Activated naive CD4-positive, alpha-beta T cell treated with anti-CD3 and anti-CD28 coated beads for 36 hours (primary cell): ENCODE data around the gene EFNA3. TPM values are rescaled to one million over a fixed set of nuclear protein-coding genes. Genes with fewer than 3 reads are reported as not detected.
A peak's percentile ranks its signal among the peaks of the same experiment; 100 is the strongest.

Experiments
- CTCF ChIA-PET: fragments of 350-600 bp; sonication (Branson Sonifier 250); formaldehyde crosslinking; loops from one replicate; lab custom pipeline; 2021; ENCODE audit warnings: antibody characterized with exemption; lab: Charles Lee
- DNase-seq: peaks from one replicate; pipeline ENCODE4 v3.0.0-alpha.2; 2020
- H3K27ac Mint-ChIP-seq: one replicate; pipeline ENCODE4 v1.8.0; 2021; ENCODE audit warnings: mild to moderate bottlenecking, mixed read lengths
- H3K27me3 Mint-ChIP-seq: one replicate; pipeline ENCODE4 v1.8.0; 2021; ENCODE audit warnings: low read depth, mixed read lengths
- H3K36me3 Mint-ChIP-seq: one replicate; pipeline ENCODE4 v1.8.0; 2021; ENCODE audit warnings: low read depth, mixed read lengths
- H3K4me1 Mint-ChIP-seq: one replicate; pipeline ENCODE4 v1.8.0; 2021; ENCODE audit warnings: low read depth, mixed read lengths
- H3K4me3 Mint-ChIP-seq: one replicate; pipeline ENCODE4 v1.8.0; 2021; ENCODE audit warnings: mild to moderate bottlenecking, moderate library complexity, mixed read lengths
- H3K9me3 Mint-ChIP-seq: one replicate; pipeline ENCODE4 v1.8.0; 2021; ENCODE audit warnings: mixed read lengths
- intact Hi-C: fragments of 100-400 bp; cut with micrococcal nuclease; formaldehyde crosslinking; loops from one replicate; pipeline ENCODE4 v1.15.1; 2023
- total RNA-seq, 2 experiments: library from RNA; stranded (reverse); gene quantifications; one replicate each; pipeline ENCODE4 v1.2.3, GENCODE V29; 2021

The EFNA3 gene
- total RNA-seq, 2 experiments from 2014 or later = 1.3 to 2.5 TPM

DNA sequence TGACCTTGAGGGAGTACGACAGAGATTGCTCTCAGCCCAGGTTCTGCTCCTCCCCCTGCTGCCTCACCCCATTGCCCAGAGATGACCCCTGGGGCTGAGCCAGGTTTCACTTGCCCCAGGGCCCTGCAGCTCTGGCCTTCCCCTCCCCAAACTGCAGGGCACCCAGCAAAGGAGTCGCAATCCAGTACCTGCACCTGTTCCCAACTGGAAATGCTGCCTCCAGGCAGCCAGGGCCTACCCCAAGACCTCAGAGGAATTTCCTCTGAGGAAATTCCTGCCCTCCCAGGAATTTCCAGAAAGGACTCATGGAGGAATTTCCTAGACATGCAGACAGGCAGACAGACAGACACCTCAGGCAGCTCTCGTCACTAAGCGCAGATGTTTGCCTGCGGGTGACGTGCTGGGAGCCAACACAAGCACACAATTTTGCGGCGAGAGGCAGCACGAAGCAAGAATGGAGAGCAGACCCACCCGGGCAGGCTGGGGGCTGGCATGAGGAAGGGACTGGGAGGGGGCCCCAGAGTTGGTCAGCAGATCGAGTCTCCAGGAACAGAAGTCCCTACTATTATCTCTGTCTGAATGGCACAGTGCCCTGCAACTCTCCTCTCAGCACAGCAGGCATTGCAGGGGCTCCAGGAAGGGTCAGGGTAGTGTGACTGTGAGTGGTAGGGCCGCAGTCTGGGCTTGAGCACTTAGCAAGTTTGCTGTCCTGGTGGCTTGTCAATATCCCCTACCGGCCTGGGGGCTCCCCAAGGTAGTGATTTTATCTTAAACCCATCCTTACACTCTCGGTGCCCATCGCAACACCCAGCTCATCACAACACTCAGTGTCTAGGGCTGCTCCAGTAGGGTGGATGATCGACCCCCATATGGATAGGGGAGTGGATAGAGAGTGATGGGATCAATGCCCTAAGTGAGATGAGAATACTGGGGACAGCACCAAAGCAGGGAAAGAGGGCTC is 46.1 kb downstream of the EFNA3 start:
- CTCF ChIA-PET = interaction anchor here (1.7 to 3.7 kb wide), 2 partner anchors 34 to 72 kb away, joined by 3 to 12 read pairs; no protein-coding TSS in a partner anchor
- Mint-ChIP-seq H3K27me3 (peaks cover 15% of the 10 kb centered on the region), H3K4me1 (peaks cover 27% of the 10 kb centered on the region), H3K36me3 (no peaks in the 10 kb centered on the region), H3K4me3 (no peak overlapping the region), H3K27ac (no peak overlapping the region), H3K9me3 (no peaks in the 10 kb centered on the region)
- intact Hi-C loops = no loop called here
- DNase-seq = no peak

DNA sequence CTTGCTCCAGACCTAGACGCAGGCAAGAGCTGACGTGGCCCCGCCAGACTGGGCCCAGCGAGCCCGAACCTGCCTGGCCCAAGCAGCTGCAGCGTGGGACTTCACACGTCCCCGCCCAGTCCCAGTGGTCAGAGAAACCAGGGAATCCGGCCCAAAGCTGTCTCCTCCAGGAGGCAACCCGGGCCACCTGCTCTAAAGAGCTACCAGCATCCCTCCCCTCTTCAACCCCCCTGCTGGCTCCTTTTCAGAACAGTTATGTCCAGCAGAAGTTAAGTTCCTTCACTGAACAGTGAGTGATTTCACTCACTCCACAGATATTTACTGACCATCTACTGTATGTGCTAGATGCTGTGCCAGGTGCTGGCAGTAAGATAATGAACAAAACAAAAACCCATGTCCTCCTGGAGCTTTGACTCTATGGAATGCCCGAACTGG is 46.9 kb downstream of the EFNA3 start:
- peaks cover 15% of the 10 kb centered on the region for H3K27me3 Mint-ChIP-seq
- H3K27ac Mint-ChIP-seq = no peak overlapping the region
- no peaks in the 10 kb centered on the region for H3K9me3 Mint-ChIP-seq
- CTCF ChIA-PET = interaction anchor here (0.9 to 1.7 kb wide), 2 partner anchors 40 to 73 kb away, joined by 3 read pairs; no protein-coding TSS in a partner anchor
- intact Hi-C loops = no loop called here
- no peak overlapping the region for H3K4me3 Mint-ChIP-seq
- no peaks in the 10 kb centered on the region for H3K36me3 Mint-ChIP-seq
- no peak for DNase-seq
- H3K4me1 Mint-ChIP-seq = peaks cover 27% of the 10 kb centered on the region

DNA sequence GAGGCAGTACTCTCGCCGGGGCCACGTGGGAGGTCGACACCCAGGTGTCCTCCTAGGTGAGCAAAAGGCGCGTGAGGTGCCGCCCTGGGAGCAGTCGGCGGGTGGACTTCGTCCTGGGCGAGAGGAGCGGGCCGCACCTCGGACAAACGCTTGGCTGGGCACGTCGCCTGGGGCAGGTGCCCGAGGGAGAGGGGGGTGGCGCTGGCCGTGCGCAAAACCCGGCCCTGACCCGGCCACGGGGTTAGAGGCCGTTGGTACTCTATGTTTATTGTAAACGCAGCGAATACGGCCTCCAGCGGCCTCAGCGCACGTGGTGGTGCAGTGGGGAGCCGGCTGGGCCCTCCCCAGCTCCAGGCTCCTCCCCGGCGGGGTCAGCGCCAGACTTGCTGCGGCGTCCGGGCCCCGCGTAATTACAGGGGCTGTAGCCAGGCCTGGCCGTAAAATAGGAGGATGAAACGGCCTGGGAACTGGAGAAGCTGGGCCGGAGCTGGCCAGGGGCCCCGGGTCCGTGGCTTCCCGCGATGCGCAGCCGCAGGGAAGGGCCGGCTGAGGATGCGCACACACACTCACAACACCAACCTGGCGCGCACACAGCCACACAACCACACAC is 47.4 kb downstream of the EFNA3 start:
- Mint-ChIP-seq H3K27ac (no peak overlapping the region), H3K9me3 (no peaks in the 10 kb centered on the region), H3K4me3 (no peak overlapping the region), H3K27me3 (peaks cover 15% of the 10 kb centered on the region), H3K4me1 (peaks cover 27% of the 10 kb centered on the region), H3K36me3 (no peaks in the 10 kb centered on the region)
- DNase-seq = no peak
- CTCF ChIA-PET = interaction anchor here (0.9 to 1.7 kb wide), 4 partner anchors 9 to 73 kb away, joined by 3 to 4 read pairs (median 3); partner anchors contain the start of gene KRTCAP2
- intact Hi-C loops = loop anchor here (2.0 kb wide), 1 partner anchor 31 kb away; no protein-coding TSS in a partner anchor

DNA sequence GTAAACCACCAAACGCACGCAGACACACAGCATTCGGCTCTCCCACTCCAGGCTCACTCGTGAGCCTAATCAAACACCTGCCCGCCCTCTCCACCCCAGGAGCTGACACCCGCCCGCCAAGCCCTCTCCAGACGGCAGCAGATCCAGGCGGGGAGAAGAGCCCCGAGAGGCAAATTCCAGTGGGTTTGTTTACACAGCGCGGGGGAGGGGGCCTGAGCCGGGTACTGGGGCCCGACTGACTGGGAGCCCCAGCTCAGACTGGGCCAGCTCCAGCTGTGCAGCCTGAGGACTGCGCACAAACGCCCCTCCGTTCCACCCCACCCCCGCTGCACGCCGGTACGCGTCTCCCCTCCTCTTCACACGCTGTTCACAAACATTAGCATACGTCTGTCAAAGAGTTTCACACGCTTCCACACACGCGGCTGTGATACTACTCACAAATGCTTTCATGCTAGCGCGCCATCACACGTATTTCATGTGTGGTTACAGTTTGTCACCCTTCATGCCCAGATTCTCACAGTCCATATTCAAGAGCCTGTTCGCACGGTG is 48.0 kb downstream of the EFNA3 start:
- Mint-ChIP-seq H3K4me1 (peaks cover 27% of the 10 kb centered on the region), H3K9me3 (no peaks in the 10 kb centered on the region), H3K27me3 (peaks cover 15% of the 10 kb centered on the region), H3K36me3 (no peaks in the 10 kb centered on the region), H3K4me3 (peak overlapping the region; percentile 71), H3K27ac (no peak overlapping the region)
- intact Hi-C loops = loop anchor here (1.0 to 2.0 kb wide), 2 partner anchors 9 to 32 kb away; partner anchors contain the start of gene SLC50A1
- CTCF ChIA-PET = interaction anchor here (0.9 to 1.7 kb wide), 4 partner anchors 9 to 74 kb away, joined by 3 to 4 read pairs (median 3); partner anchors contain the start of gene KRTCAP2
- DNase-seq = peak; percentile 66

DNA sequence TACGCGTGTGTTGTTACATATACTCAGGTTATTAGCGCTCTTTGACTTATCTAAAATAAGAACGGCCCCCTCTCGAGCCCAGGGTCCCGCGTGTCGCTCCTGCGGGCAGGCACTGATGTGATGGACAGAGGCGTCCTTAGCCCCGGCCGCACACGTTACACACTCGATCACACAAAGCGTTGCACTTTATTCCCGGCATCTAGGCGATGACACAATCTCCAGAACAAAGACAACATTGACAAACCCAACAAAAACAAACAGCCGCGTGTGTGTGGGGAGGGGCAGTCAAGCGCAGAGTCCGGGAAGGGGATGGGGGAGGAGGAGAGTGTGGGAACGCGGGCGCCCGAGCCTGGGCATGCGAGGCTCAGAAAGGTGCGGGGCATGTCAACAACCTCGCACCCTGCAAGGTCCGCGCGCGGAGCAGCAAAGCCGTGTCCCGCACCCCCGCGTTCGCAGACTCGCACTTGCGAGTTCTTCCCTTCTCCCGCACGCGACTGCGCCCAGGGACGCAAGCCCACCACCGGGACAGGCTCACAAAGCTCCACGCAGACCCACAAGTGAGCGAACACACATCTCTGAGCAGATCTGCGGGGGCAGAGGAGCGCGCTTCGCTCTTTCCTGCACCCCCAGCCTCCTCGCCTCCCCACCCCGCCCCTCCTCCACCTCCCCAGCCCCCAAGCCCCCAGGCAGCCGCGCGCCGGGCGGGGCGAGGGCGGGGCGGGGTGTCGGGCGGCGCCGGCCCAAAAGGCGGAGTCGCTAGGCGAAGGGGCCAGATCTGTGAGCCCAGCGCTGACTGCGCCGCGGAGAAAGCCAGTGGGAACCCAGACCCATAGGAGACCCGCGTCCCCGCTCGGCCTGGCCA is 48.7 kb downstream of the EFNA3 start, which contains the start of gene EFNA1:
EFNA1 (plus strand) TSS at position 772 of the 862 bp plus-strand sequence. CDS start 102 bp downstream, outside the sequence.
- CTCF ChIA-PET = interaction anchor here (0.5 to 1.5 kb wide), 4 partner anchors 10 to 45 kb away, joined by 3 to 4 read pairs (median 4); partner anchors contain the start of gene KRTCAP2
- peak; percentile 43 for DNase-seq
- Mint-ChIP-seq H3K36me3 (no peaks in the 10 kb centered on the region), H3K27ac (peak within 1 kb of the TSS; percentile 20), H3K4me3 (peak within 1 kb of the TSS; percentile 71), H3K27me3 (peaks cover 15% of the 10 kb centered on the region), H3K4me1 (peaks cover 27% of the 10 kb centered on the region), H3K9me3 (no peaks in the 10 kb centered on the region)
- intact Hi-C loops = loop anchor here (1.0 to 2.0 kb wide), 2 partner anchors 8 to 33 kb away; partner anchors contain the start of gene SLC50A1

DNA sequence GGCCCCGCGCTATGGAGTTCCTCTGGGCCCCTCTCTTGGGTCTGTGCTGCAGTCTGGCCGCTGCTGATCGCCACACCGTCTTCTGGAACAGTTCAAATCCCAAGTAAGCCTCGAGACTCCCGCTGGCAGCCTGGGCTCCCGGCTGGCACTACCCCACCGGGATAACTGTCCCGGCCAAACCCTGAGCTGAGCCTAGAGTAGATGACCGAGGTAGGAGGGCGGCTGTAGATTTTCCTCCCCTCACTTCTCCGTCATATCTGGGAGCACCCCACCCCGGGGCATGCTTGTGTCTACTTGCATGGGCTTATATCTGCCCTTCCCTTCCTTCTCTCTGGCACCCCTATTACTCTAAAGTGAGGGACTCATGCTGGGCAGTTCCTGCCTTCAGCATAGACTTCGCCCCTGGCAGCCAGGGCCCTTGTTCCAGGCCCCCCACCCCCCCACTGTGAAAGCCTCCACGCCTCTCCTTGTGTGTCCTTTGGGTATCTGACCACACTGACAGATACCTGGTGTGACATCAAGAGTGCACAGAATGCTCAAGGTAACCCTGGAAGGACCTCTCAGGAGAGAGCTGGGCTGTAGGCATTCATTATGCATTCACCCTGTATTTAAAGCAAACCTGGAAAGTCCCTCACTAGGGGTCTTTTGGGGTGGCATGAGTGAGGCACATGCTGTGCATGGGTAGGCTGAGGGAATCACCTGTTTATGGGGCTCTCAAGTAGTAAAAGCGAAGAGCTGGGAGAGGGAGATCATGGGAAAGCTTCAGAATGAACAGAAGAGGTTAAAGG is 49.5 kb downstream of the EFNA3 start:
- H3K9me3 Mint-ChIP-seq = no peaks in the 10 kb centered on the region
- DNase-seq = no peak
- H3K27me3 Mint-ChIP-seq = peaks cover 15% of the 10 kb centered on the region
- intact Hi-C loops = loop anchor here (1.0 to 2.0 kb wide), 2 partner anchors 7 to 33 kb away; partner anchors contain the start of gene SLC50A1
- no peak overlapping the region for H3K27ac Mint-ChIP-seq
- H3K4me3 Mint-ChIP-seq = peak overlapping the region; percentile 68
- H3K36me3 Mint-ChIP-seq = no peaks in the 10 kb centered on the region
- H3K4me1 Mint-ChIP-seq = peaks cover 27% of the 10 kb centered on the region
- CTCF ChIA-PET = interaction anchor here (0.6 to 1.4 kb wide), 6 partner anchors 13 to 111 kb away, joined by 3 to 8 read pairs (median 4); no protein-coding TSS in a partner anchor

DNA sequence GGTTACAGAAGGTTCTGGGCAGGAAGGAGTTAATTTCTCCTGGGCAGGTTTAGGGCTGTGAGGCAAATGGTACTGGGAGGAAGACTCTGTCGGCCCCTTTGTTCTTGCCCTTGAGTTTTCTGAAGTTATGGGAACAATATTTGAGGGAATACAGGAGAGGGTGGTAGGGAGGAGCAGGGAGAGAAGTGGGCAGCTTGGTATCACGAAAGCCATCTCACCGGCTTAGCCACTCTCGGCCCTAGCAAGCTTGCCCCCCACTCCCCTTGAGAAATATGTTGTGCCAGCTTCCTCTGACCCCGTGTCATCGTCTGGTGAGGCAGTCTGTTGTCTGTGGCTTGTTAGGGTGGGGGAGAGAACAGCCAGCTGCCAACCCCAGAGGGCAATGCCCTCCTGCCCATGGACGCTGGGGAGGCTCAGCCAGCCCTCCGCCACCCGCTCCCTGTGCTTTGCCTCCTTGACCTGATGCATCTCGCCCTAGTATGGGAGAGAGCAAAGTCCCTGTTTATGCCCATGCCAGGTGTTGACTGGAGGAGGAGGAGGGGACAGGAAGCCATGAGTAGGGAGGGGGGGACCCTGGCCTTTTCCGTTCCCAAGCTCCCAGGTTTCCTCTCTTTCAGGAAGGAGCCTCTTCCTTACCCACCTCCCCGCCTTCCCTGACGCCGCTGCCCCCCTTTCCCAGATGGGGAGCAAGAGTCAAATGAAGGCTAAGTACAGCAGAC is 50.3 kb downstream of the EFNA3 start:
- H3K9me3 Mint-ChIP-seq = no peaks in the 10 kb centered on the region
- no peaks in the 10 kb centered on the region for H3K36me3 Mint-ChIP-seq
- H3K4me3 Mint-ChIP-seq = peak overlapping the region; percentile 68
- no peak for DNase-seq
- peaks cover 27% of the 10 kb centered on the region for H3K4me1 Mint-ChIP-seq
- intact Hi-C loops = no loop called here
- H3K27ac Mint-ChIP-seq = no peak overlapping the region
- CTCF ChIA-PET = interaction anchor here (0.7 to 1.4 kb wide), 7 partner anchors 37 to 111 kb away, joined by 3 to 8 read pairs (median 5); partner anchors contain the start of gene KRTCAP2
- peaks cover 15% of the 10 kb centered on the region for H3K27me3 Mint-ChIP-seq

DNA sequence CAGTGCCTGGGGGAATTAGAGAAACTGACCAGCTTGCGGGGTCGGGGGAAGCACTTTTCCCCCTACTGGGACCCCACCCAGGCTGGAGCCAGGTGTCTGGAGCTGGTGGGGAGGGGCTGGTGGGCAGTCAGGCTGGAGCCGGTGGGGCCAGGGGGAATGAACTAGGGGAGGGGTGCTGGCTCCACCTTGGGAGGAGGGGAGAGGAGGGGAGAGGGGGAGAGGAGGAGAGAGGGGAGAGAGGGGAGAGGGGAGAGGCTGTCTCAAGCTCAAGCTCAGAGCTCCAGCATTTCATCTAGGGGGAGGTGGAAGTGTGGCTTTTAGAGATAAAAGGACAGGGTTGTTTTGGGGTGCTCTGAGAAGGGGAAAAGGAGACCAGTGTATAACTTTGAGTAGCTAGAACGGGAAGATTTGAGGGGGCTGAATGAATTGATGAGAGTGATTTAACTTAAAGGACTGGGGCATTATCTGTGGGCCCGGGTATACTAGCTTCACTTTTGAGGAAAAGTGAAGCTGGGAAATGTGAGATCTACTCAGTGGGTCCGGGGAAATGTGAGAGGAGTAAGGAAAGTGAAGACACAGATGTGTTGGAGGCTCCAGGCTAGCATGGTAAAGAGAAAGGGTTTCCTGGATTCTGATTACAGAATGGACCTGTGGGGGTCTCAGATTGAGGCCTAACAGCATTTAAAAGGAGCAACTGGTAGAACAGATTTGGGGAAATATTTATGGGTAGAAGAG is 51.8 kb downstream of the EFNA3 start:
- no peak overlapping the region for H3K27ac Mint-ChIP-seq
- H3K36me3 Mint-ChIP-seq = no peaks in the 10 kb centered on the region
- H3K4me1 Mint-ChIP-seq = peaks cover 33% of the 10 kb centered on the region
- no peak for DNase-seq
- H3K27me3 Mint-ChIP-seq = peaks cover 15% of the 10 kb centered on the region
- intact Hi-C loops = no loop called here
- CTCF ChIA-PET = interaction anchor here (0.7 to 1.4 kb wide), 5 partner anchors 25 to 713 kb away, joined by 3 to 7 read pairs (median 3); partner anchors contain the start of gene KRTCAP2
- H3K9me3 Mint-ChIP-seq = no peaks in the 10 kb centered on the region
- no peak overlapping the region for H3K4me3 Mint-ChIP-seq

DNA sequence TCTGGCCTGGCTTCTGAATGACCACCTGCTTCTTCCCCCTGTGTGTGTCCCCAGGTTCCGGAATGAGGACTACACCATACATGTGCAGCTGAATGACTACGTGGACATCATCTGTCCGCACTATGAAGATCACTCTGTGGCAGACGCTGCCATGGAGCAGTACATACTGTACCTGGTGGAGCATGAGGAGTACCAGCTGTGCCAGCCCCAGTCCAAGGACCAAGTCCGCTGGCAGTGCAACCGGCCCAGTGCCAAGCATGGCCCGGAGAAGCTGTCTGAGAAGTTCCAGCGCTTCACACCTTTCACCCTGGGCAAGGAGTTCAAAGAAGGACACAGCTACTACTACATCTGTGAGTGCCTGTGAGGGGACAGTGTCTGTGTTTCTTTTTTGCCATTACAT is 52.6 kb downstream of the EFNA3 start:
- no peaks in the 10 kb centered on the region for H3K9me3 Mint-ChIP-seq
- H3K27ac Mint-ChIP-seq = no peak overlapping the region
- peaks cover 3% of the 10 kb centered on the region for H3K36me3 Mint-ChIP-seq
- no peak for DNase-seq
- intact Hi-C loops = no loop called here
- H3K4me1 Mint-ChIP-seq = peaks cover 34% of the 10 kb centered on the region
- no peak overlapping the region for H3K4me3 Mint-ChIP-seq
- CTCF ChIA-PET = no interaction called here
- H3K27me3 Mint-ChIP-seq = peaks cover 13% of the 10 kb centered on the region
